Peyer's patch (tissue), 4 donors: ENCODE results near the gene GATAD2B. TPM values are rescaled to one million over a fixed set of nuclear protein-coding genes. Genes with fewer than 3 reads are reported as not detected.
A peak's percentile ranks its signal among the peaks of the same experiment; 100 is the strongest.

Experiments
- DNase-seq, 3 donors: peaks; one replicate each; pipeline ENCODE4 v3.0.0-alpha.2; 2017 to 2019
- H3K27ac ChIP-seq, 4 donors: fragments of 200-600 bp; sonication (generic); one replicate each; pipeline ENCODE4 v1.5.1; 2016 to 2019
- H3K27me3 ChIP-seq, 2 donors: fragments of 200-600 bp; sonication (generic); one replicate each; pipeline ENCODE4 v1.5.1; 2019
- H3K36me3 ChIP-seq, 3 donors: fragments of 200-600 bp; sonication (generic); one replicate each; pipeline ENCODE4 v1.5.1; 2016 to 2019
- H3K4me1 ChIP-seq, 4 donors: fragments of 200-600 bp; sonication (generic); one replicate each; pipeline ENCODE4 v1.5.1; 2016 to 2019
- H3K4me3 ChIP-seq, 4 donors: fragments of 200-600 bp; sonication (generic); 1 replicate in 3 of 4; 2 replicates in 1 of 4; pipeline ENCODE4 v1.5.1; 2016 to 2019; ENCODE audit warnings: mild to moderate bottlenecking in 1 of 4
- H3K9me3 ChIP-seq, 4 donors: fragments of 200-600 bp; sonication (generic); one replicate each; pipeline ENCODE4 v1.5.1; 2016 to 2019; ENCODE audit warnings: mild to moderate bottlenecking in 1 of 4
- POLR2A ChIP-seq, 2 donors: fragments of 450-650 bp; IDR thresholded peaks; one replicate each; pipeline ENCODE4 v1.5.1; 2017; ENCODE audit warnings: antibody characterized with exemption in 2 of 2, mild to moderate bottlenecking in 2 of 2, moderate library complexity in 2 of 2
- total RNA-seq, 4 donors: library from RNA; depleted of rRNA; stranded (reverse); fragments of >200 nt; gene quantifications; one replicate each; pipeline ENCODE4 v1.1.0, GENCODE V29; 2016
- TF ChIP-seq, protein P1 (sequence below), 6 experiments: fragments of 450-650 bp in 4 of 6; fragments of 200-600 bp in 2 of 6; sonication (generic) in 1 of 6; IDR thresholded peaks; one replicate each; pipeline ENCODE4 v1.5.1; 2017 to 2019; ENCODE audit warnings: antibody characterized with exemption in 6 of 6, mild to moderate bottlenecking in 3 of 6, moderate library complexity in 1 of 6

The GATAD2B gene
- total RNA-seq, 4 donors from 2014 or later, result 22.3 to 65.2 (median 24.7) TPM

DNA sequence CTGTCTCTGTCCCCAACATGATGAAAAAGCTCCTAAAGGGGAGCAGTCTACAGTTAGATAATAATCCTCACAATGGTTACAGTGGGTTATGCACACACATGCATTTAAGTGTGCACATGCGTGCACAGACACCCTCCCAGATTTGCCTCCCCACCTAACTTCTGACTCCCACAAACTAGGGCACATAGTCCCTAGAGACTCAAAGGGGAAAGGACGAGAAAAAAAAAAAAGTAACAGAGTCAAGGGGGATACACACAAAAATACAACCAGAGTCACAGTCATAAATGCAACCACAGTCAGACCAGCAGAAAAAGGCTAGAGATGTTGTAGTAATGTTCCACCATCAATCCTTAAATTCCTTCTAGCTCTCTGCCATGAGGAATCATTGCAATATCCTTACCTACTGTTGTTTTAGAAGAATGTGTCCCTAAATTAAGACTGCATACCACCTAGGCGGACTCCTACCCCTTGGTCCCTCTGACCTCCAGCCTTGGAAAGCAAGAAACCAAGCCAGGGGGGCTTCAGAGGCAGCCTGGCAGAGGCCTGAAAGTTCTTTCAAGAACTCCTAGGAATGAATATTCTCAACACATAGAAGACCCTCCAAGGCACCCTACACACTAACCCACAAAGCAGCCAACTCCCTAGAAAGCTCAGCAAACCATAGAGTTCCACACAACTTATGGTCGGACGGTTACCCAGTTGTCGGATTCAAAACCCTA lies 34.4 kb upstream of the GATAD2B start:
- Histone ChIP-seq H3K27ac (peak overlapping the region; percentile 90 to 100 (median 92)), H3K4me1 (peaks cover 0 to 29% (median 13%) of the 10 kb centered on the region in 4 donors), H3K9me3 (no peaks in the 10 kb centered on the region), H3K4me3 (peak overlapping the region; percentile 63 to 97 (median 86)), H3K27me3 (no peaks in the 10 kb centered on the region), H3K36me3 (peaks cover 0 to 43% (median 0%) of the 10 kb centered on the region in 3 donors)
- DNase-seq, result no peak
- TF ChIP-seq POLR2A (IDR thresholded peaks at IDR 0.05), result no peak
- TF ChIP-seq, protein P1, sequence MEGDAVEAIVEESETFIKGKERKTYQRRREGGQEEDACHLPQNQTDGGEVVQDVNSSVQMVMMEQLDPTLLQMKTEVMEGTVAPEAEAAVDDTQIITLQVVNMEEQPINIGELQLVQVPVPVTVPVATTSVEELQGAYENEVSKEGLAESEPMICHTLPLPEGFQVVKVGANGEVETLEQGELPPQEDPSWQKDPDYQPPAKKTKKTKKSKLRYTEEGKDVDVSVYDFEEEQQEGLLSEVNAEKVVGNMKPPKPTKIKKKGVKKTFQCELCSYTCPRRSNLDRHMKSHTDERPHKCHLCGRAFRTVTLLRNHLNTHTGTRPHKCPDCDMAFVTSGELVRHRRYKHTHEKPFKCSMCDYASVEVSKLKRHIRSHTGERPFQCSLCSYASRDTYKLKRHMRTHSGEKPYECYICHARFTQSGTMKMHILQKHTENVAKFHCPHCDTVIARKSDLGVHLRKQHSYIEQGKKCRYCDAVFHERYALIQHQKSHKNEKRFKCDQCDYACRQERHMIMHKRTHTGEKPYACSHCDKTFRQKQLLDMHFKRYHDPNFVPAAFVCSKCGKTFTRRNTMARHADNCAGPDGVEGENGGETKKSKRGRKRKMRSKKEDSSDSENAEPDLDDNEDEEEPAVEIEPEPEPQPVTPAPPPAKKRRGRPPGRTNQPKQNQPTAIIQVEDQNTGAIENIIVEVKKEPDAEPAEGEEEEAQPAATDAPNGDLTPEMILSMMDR (IDR thresholded peaks at IDR 0.05), result no peak

DNA sequence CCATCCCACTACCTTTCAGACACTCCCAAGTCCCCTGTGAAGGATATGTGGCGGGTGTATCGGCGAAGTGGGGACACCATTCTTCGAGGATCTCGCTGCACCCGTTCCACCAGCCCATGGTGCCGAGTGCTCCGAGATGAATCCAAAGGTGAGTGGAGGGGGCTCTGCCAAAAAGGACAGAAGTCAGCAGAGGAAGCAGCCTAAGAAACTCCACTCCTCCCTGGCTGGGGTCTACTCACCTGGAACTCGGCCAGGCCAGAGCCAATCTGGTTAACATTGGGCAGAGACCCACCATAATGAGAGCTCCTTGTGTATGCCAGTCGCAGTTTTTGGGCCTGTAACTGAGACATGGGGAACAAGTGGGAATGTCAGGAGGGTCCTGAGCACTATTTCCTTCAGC lies 32.1 kb upstream of the GATAD2B start:
- Histone ChIP-seq H3K27me3 (no peaks in the 10 kb centered on the region), H3K36me3 (peaks cover 0 to 56% (median 0%) of the 10 kb centered on the region in 3 donors), H3K27ac (no peak overlapping the region), H3K4me1 (peaks cover 0 to 26% (median 12%) of the 10 kb centered on the region in 4 donors), H3K4me3 (no peak overlapping the region), H3K9me3 (no peaks in the 10 kb centered on the region)
- TF ChIP-seq POLR2A (IDR thresholded peaks at IDR 0.05), result no peak
- TF ChIP-seq, protein P1 (IDR thresholded peaks at IDR 0.05), result no peak
- DNase-seq, result peak in 1 of 3 donors; percentile 30

DNA sequence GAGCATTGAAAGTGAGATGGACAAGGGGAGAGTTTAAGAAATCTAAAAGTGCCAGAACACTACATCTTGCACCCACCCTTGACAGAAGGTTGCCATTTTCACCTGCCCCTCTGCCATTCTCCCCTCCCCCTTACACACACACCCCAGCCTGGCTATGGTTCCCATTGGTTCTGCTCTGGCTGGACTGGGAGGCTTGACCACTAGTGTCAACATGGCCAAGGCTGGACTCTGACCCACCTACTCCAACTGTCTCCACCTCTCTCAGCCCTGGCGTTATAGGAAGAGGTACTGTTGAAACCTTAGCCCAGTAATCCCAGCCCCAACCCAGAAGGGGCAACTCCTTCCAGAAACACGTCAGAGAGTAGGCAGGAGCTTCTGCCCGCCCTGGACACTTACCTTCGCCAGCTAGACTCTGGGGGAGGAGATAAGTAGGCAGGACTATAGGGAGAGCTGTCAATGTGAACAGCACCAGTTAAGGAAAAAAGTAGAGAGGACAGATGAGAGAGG lies 31.1 kb upstream of the GATAD2B start:
- Histone ChIP-seq H3K4me3 (no peak overlapping the region), H3K27me3 (no peaks in the 10 kb centered on the region), H3K9me3 (no peaks in the 10 kb centered on the region), H3K36me3 (peaks cover 0 to 61% (median 0%) of the 10 kb centered on the region in 3 donors), H3K27ac (no peak overlapping the region), H3K4me1 (peaks cover 0 to 21% (median 12%) of the 10 kb centered on the region in 4 donors)
- TF ChIP-seq, protein P1 (IDR thresholded peaks at IDR 0.05), result no peak
- TF ChIP-seq POLR2A (IDR thresholded peaks at IDR 0.05), result no peak
- no peak for DNase-seq

DNA sequence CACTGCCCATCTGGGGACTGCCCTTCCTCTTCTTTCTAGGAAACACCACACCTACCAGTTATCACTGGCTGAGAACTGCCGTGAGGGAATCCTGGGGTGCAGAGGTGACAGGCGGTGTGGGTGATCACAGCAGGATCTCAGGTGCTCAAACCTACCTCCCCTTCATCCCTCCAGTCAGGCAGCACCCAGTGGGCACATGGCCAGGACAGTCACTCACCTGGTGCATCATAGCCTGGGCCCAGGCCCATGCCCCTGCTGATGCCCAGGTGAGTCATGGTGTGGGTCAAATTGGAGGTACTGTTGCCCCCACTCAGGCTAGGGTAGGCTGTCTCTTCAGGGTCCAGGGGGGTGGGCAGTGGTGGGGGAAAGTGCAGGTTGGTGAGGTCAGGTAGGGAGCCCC lies 29.0 kb upstream of the GATAD2B start:
- Histone ChIP-seq H3K36me3 (peaks cover 0 to 78% (median 0%) of the 10 kb centered on the region in 3 donors), H3K27me3 (no peaks in the 10 kb centered on the region), H3K27ac (no peak overlapping the region), H3K4me1 (peaks cover 0 to 15% (median 10%) of the 10 kb centered on the region in 4 donors), H3K9me3 (no peaks in the 10 kb centered on the region), H3K4me3 (no peak overlapping the region)
- TF ChIP-seq, protein P1 (IDR thresholded peaks at IDR 0.05), result no peak
- no peak for TF ChIP-seq POLR2A (IDR thresholded peaks at IDR 0.05)
- no peak for DNase-seq

DNA sequence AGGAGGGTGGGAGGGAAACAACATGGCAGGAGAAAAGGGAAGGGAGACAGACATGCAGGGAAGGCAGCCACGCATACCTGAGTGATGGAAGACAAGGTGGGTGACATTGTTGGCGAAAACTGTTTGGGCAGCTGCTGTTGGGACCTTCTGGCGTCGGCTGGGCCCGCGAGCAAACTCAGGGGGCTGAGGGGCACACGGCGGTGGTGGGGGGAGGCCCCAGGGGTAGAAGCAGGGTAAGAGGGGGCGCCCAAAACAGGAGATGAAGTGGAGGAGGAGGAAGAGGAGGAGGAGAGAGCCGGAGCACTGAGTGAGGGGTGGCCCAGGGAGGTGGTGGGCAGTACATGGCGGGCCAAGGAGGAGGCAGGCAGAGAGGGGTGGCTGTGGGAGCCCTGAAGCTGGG lies 28.4 kb upstream of the GATAD2B start:
- Histone ChIP-seq H3K4me1 (peaks cover 0 to 13% (median 6%) of the 10 kb centered on the region in 4 donors), H3K27me3 (no peaks in the 10 kb centered on the region), H3K27ac (no peak overlapping the region), H3K9me3 (no peaks in the 10 kb centered on the region), H3K4me3 (no peak overlapping the region), H3K36me3 (peaks cover 0 to 78% (median 0%) of the 10 kb centered on the region in 3 donors)
- DNase-seq, result no peak
- TF ChIP-seq, protein P1 (IDR thresholded peaks at IDR 0.05), result no peak
- TF ChIP-seq POLR2A (IDR thresholded peaks at IDR 0.05), result no peak
